ENCODE results near the gene FOXK1.
A peak's percentile ranks its signal among the peaks of the same experiment; 100 is the strongest.

The FOXK1 gene

DNA sequence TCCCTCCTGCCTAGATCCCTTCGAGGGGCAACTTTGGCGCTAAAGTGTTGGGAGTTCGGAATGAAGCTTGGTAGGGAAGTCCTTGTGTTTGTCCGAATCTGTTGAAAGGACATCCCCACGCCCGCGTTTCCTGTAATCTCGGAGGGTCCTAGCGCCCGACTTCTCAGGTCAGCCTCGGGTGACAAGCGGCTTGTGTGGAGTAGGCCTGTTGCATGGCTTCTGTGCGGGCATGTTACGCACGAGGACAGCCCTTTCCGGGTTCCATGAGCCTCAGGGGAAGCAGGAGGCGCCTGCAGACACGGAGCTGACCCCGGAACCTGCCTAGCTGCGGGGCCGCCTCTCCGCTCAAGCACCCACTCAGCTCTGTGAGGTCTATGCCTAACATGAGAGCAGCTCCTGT is 64.9 kb downstream of the FOXK1 start:
- H3K9me3 ChIP-seq (ENCODE audit: control insufficient read depth, low read length), result no peaks in the 10 kb centered on the region
- H3K9ac ChIP-seq, result no peak overlapping the region
- H2AFZ ChIP-seq, result no peak overlapping the region
- H3K36me3 ChIP-seq (ENCODE audit: control insufficient read depth, insufficient read depth, low read length), result no peaks in the 10 kb centered on the region
- H3K27ac ChIP-seq, result peak overlapping the region; percentile 85
- peaks cover 36% of the 10 kb centered on the region for H3K79me2 ChIP-seq
- no peak for TF ChIP-seq CTCF (IDR thresholded peaks at IDR 0.05)
- peaks cover 5% of the 10 kb centered on the region for H3K4me1 ChIP-seq
- no peaks in the 10 kb centered on the region for H3K27me3 ChIP-seq (ENCODE audit: control insufficient read depth, insufficient read depth, low read length)
- no peak overlapping the region for H3K4me2 ChIP-seq (ENCODE audit: low read length)
- no peak overlapping the region for H3K4me3 ChIP-seq (ENCODE audit: low read depth, low read length)

GRCh38 chr7:4747746-4748145 is 65.7 kb downstream of the FOXK1 start:
- Histone ChIP-seq H3K4me3 (ENCODE audit: low read depth, low read length) (no peak overlapping the region), H3K79me2 (peaks cover 38% of the 10 kb centered on the region), H3K4me2 (ENCODE audit: low read length) (no peak overlapping the region), H3K36me3 (ENCODE audit: control insufficient read depth, insufficient read depth, low read length) (no peaks in the 10 kb centered on the region), H3K4me1 (peaks cover 5% of the 10 kb centered on the region), H3K27me3 (ENCODE audit: control insufficient read depth, insufficient read depth, low read length) (no peaks in the 10 kb centered on the region), H3K9ac (no peak overlapping the region), H3K27ac (no peak overlapping the region), H3K9me3 (ENCODE audit: control insufficient read depth, low read length) (no peaks in the 10 kb centered on the region), H2AFZ (no peak overlapping the region)
- TF ChIP-seq CTCF (IDR thresholded peaks at IDR 0.05), result no peak

GRCh38 chr7:4748231-4748681 is 66.2 kb downstream of the FOXK1 start:
- Histone ChIP-seq H3K36me3 (ENCODE audit: control insufficient read depth, insufficient read depth, low read length) (no peaks in the 10 kb centered on the region), H3K9me3 (ENCODE audit: control insufficient read depth, low read length) (no peaks in the 10 kb centered on the region), H3K4me1 (peaks cover 5% of the 10 kb centered on the region), H3K27ac (peak overlapping the region; percentile 3), H3K79me2 (peaks cover 38% of the 10 kb centered on the region), H3K4me2 (ENCODE audit: low read length) (no peak overlapping the region), H3K9ac (no peak overlapping the region), H2AFZ (no peak overlapping the region), H3K27me3 (ENCODE audit: control insufficient read depth, insufficient read depth, low read length) (no peaks in the 10 kb centered on the region), H3K4me3 (ENCODE audit: low read depth, low read length) (no peak overlapping the region)
- TF ChIP-seq CTCF (IDR thresholded peaks at IDR 0.05), result no peak

DNA sequence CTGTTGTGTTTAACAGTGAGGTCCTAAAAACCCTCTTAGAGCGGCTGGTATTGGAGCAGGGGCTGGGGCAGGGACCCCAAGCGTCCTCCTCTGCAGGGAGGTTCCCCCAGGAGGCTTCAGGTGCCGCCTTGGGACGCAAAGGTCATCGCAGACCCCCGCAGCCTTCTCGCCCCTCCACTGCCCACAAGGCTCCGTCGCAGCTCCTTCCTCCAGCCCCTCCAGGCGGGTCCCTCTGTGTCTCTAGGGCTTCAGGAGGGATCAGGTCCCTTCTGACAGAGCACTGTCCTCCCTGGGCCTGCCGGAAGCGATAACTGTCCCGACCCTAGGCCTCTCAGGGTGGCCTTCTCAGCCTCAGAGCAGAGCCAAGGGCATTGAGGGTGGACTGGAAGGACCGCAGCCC is 67.3 kb downstream of the FOXK1 start:
- H3K27ac ChIP-seq, result no peak overlapping the region

More for the DNA sequence above, 67.3 kb downstream of the FOXK1 start:
- Histone ChIP-seq H3K27me3 (ENCODE audit: control insufficient read depth, insufficient read depth, low read length) (no peaks in the 10 kb centered on the region), H3K4me2 (ENCODE audit: low read length) (no peak overlapping the region), H2AFZ (no peak overlapping the region), H3K4me1 (peaks cover 5% of the 10 kb centered on the region), H3K9ac (no peak overlapping the region), H3K4me3 (ENCODE audit: low read depth, low read length) (no peak overlapping the region), H3K9me3 (ENCODE audit: control insufficient read depth, low read length) (no peaks in the 10 kb centered on the region), H3K36me3 (ENCODE audit: control insufficient read depth, insufficient read depth, low read length) (no peaks in the 10 kb centered on the region), H3K79me2 (peaks cover 46% of the 10 kb centered on the region)
- no peak for TF ChIP-seq CTCF (IDR thresholded peaks at IDR 0.05)

All from parathyroid adenoma (tissue), 2 donors.